ENCODE measurements around the gene PPIL4. TPM values are rescaled to one million over a fixed set of nuclear protein-coding genes. Genes with fewer than 3 reads are reported as not detected.

The PPIL4 gene
- total RNA-seq, 4 donors from 2014 or later: 17.8 to 28.1 (median 24.0) TPM

GRCh38 chr6:149544646-149545257 lies 1.1 kb downstream of the PPIL4 start:
- 24 to 26% methylated on average over 12 of the region's 12 CpGs for WGBS, 2 donors
- TF ChIP-seq POLR2A (IDR thresholded peaks at IDR 0.05): no peak
- TF ChIP-seq, protein P1, sequence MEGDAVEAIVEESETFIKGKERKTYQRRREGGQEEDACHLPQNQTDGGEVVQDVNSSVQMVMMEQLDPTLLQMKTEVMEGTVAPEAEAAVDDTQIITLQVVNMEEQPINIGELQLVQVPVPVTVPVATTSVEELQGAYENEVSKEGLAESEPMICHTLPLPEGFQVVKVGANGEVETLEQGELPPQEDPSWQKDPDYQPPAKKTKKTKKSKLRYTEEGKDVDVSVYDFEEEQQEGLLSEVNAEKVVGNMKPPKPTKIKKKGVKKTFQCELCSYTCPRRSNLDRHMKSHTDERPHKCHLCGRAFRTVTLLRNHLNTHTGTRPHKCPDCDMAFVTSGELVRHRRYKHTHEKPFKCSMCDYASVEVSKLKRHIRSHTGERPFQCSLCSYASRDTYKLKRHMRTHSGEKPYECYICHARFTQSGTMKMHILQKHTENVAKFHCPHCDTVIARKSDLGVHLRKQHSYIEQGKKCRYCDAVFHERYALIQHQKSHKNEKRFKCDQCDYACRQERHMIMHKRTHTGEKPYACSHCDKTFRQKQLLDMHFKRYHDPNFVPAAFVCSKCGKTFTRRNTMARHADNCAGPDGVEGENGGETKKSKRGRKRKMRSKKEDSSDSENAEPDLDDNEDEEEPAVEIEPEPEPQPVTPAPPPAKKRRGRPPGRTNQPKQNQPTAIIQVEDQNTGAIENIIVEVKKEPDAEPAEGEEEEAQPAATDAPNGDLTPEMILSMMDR (IDR thresholded peaks at IDR 0.05): no peak
- intact Hi-C loops (cut with DNase I; ENCODE audit: low total_unique reads): no loop called here
- DNase-seq (ENCODE audit: low spot score in 2 of 2): no peak
- peak overlapping the region; percentile 98 for H3K4me3 ChIP-seq (ENCODE audit: low read depth, poor library complexity, severe bottlenecking)

DNA sequence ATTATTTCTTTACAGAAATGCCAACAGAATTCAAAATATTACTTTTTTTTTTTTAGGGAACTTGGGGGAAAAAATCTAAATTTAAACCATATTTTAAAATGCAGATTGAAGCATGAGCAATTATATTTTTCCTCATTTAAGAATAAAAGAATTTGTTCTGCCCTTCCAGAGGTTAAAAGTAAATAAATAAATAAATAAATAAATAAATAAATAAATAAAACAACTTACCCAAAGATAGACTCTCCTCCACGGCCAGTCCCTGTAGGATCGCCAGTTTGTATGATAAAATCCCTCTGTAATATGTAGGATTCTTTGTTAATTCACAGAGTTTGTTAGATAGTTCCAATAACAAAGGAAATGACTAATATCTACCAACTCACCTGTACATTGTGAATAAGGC lies 4.7 kb downstream of the PPIL4 start:
- no peak for TF ChIP-seq POLR2A (IDR thresholded peaks at IDR 0.05)
- TF ChIP-seq, protein P1 (IDR thresholded peaks at IDR 0.05): no peak
- WGBS, 2 donors: 82 to 93% methylated on average over 2 of the region's 2 CpGs
- no peak overlapping the region for H3K4me3 ChIP-seq (ENCODE audit: low read depth, poor library complexity, severe bottlenecking)
- DNase-seq (ENCODE audit: low spot score in 2 of 2): no peak
- intact Hi-C loops (cut with DNase I; ENCODE audit: low total_unique reads): no loop called here

DNA sequence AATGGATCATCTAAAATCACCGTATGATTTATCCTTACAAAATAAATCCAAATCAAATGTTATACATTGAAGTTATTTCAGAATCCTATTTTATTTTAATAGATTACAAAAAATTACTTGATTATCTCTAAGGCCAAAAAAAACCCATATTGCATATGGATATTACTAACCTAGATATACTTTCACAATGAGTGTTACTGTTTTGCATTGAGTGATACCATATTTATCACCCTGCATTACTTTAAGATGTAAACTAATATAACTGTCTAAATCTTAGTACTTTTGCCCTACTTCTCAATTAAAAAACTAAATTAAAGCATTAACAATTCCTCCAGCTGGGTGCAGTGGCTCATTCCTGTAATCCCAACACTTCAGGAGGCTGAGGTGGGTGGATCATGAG lies 11.1 kb downstream of the PPIL4 start:
- TF ChIP-seq POLR2A (IDR thresholded peaks at IDR 0.05): no peak
- TF ChIP-seq, protein P1 (IDR thresholded peaks at IDR 0.05): no peak
- H3K4me3 ChIP-seq (ENCODE audit: low read depth, poor library complexity, severe bottlenecking): no peak overlapping the region
- intact Hi-C loops (cut with DNase I; ENCODE audit: low total_unique reads): no loop called here
- WGBS, 2 donors: 92 to 95% methylated on average over 1 of the region's 1 CpG
- DNase-seq (ENCODE audit: low spot score in 2 of 2): no peak

DNA sequence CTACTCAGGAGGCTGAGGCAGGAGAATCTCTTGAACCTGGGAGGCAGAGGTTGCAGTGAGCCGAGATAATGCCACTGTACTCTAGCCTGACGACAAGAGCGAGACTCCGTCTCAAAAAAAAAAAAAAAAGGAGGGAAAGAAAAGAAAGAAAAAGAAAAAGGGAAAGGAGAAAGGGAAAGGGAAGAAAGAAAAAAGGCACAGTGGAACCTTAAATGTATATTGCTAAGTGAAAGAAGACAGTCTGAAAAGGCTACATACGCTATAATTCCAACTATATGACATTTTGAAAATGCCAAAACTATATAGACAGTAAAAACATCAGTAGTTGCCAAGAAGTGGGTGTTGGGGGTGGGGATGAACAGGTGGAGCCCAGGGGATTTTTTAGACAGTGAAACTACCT lies 16.2 kb downstream of the PPIL4 start:
- WGBS, 2 donors: 94 to 97% methylated on average over 5 of the region's 5 CpGs
- intact Hi-C loops (cut with DNase I; ENCODE audit: low total_unique reads): no loop called here
- no peak for TF ChIP-seq POLR2A (IDR thresholded peaks at IDR 0.05)
- TF ChIP-seq, protein P1 (IDR thresholded peaks at IDR 0.05): no peak
- H3K4me3 ChIP-seq (ENCODE audit: low read depth, poor library complexity, severe bottlenecking): no peak overlapping the region
- no peak for DNase-seq (ENCODE audit: low spot score in 2 of 2)

GRCh38 chr6:149515494-149515893 lies 30.3 kb downstream of the PPIL4 start:
- no peak for TF ChIP-seq POLR2A (IDR thresholded peaks at IDR 0.05)
- TF ChIP-seq, protein P1 (IDR thresholded peaks at IDR 0.05): no peak
- WGBS, 2 donors: 93 to 97% methylated on average over 1 of the region's 1 CpG
- DNase-seq (ENCODE audit: low spot score in 2 of 2): no peak
- no peak overlapping the region for H3K4me3 ChIP-seq (ENCODE audit: low read depth, poor library complexity, severe bottlenecking)
- intact Hi-C loops (cut with DNase I; ENCODE audit: low total_unique reads): no loop called here

DNA sequence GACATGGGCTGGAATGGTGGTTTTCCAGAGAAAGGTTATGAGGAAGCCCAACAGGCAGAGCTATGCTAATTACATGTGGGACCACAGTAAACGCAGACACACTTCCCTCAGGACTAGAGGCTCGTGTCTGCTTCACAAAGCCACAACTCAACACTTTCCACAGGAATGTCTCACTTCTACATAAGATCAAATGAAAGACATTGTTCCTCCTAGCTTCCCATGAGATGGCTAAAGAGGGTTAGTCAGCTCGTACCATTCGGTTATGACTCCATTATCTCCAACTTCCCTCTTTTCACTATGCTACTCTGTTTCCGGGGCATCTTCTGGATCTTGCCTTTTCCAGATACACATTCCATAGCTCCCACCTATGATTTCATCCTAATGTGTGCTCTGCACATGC lies 31.9 kb downstream of the PPIL4 start:
- 77 to 86% methylated on average over 5 of the region's 5 CpGs for WGBS, 2 donors
- intact Hi-C loops (cut with DNase I; ENCODE audit: low total_unique reads): no loop called here
- TF ChIP-seq, protein P1 (IDR thresholded peaks at IDR 0.05): no peak
- no peak overlapping the region for H3K4me3 ChIP-seq (ENCODE audit: low read depth, poor library complexity, severe bottlenecking)
- no peak for DNase-seq (ENCODE audit: low spot score in 2 of 2)
